Measurements from ENCODE around the gene DNTT.

DNTT gene

DNA sequence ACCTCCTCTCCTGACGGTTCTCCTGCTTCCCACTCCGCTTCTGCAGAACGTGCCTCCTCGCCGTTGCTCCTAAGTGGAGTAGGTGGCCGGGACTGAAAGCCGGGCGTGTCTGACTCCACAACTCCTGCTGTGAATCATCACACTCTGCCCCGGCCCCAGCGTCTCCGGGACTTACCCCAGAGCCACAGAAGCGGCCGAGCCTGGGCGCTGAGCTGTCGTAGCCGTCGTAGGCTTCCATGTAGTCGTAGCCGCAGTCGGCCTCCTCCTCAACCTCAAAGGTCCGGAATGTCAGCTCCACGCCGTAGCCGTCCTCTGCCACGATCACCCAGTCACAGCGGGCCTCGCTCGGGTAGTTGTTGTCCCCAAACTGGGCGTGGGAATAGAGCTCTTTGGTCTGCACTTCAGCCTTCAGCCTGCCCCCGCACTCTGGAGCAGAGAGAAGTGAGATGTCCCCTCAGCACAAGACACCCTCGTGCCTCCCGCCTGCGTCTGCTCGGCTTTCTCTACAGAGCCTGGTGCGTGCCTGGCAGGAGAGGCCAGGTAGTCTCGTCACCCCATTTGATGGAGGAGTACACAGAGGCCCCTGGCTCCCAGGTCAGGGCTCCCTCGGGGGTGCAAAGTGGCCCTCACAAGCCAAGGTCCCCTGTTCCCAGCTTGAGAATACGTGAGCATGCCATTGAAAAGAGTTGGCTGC lies 65.8 kb downstream of the DNTT start:
- Histone ChIP-seq H3K4me2 (ENCODE audit: low read length) (no peak overlapping the region; the same call in 1 of the 2 replicates), H3K27ac (ENCODE audit: low read length) (no peak overlapping the region), H3K36me3 (replicated peaks; ENCODE audit: low read depth, low read length) (no peaks in the 10 kb centered on the region), H2AFZ (ENCODE audit: low read depth, low read length) (no peak overlapping the region), H3K9ac (ENCODE audit: low read length) (no peak overlapping the region), H3K4me3 (ENCODE audit: low read length) (no peak overlapping the region), H3K9me3 (ENCODE audit: insufficient read depth, low read length) (no peaks in the 10 kb centered on the region), H3K27me3 (ENCODE audit: low read depth, low read length) (peaks cover 11% of the 10 kb centered on the region), H4K20me1 (ENCODE audit: insufficient read depth, low read length) (no peaks in the 10 kb centered on the region), H3K4me1 (ENCODE audit: low read length) (peaks cover 3% of the 10 kb centered on the region; the same call in 1 of the 2 replicates), H3K79me2 (ENCODE audit: low read length) (no peaks in the 10 kb centered on the region)
- TF ChIP-seq, protein P1, sequence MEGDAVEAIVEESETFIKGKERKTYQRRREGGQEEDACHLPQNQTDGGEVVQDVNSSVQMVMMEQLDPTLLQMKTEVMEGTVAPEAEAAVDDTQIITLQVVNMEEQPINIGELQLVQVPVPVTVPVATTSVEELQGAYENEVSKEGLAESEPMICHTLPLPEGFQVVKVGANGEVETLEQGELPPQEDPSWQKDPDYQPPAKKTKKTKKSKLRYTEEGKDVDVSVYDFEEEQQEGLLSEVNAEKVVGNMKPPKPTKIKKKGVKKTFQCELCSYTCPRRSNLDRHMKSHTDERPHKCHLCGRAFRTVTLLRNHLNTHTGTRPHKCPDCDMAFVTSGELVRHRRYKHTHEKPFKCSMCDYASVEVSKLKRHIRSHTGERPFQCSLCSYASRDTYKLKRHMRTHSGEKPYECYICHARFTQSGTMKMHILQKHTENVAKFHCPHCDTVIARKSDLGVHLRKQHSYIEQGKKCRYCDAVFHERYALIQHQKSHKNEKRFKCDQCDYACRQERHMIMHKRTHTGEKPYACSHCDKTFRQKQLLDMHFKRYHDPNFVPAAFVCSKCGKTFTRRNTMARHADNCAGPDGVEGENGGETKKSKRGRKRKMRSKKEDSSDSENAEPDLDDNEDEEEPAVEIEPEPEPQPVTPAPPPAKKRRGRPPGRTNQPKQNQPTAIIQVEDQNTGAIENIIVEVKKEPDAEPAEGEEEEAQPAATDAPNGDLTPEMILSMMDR (IDR thresholded peaks at IDR 0.05; ENCODE audit: low read depth, low read length) = no peak
- no peak for TF ChIP-seq EZH2phosphoT487 (IDR thresholded peaks at IDR 0.05; ENCODE audit: low read depth)

DNA sequence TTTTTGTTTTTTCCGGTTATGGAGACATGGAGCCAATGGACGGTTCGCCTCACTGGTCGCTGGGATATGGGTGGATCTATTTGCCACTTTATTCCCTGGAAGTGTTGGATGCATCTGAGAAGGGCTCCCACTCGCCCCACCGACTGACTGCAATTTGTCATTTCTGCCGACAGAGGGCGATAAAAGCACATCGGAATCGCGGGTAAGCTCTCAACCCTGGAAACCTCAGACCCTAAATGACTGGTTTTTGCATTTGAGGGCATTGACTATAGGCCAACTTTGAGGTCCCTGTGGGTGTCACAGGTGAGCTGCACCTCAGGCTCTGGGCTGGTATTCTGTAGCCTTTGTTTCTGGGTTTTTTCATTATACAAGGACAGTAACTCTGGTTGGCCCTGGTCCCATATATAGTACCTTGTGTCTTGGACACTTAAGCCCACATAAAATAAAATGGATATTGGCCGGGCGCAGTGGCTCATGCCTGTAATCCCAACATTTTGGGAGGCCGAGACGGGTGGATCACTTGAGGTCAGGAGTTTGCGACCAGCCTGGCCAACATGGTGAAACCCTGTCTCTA lies 66.4 kb downstream of the DNTT start:
- TF ChIP-seq, protein P1 (IDR thresholded peaks at IDR 0.05; ENCODE audit: low read depth, low read length) = peak; percentile 66
- TF ChIP-seq EZH2phosphoT487 (IDR thresholded peaks at IDR 0.05; ENCODE audit: low read depth) = no peak

DNA sequence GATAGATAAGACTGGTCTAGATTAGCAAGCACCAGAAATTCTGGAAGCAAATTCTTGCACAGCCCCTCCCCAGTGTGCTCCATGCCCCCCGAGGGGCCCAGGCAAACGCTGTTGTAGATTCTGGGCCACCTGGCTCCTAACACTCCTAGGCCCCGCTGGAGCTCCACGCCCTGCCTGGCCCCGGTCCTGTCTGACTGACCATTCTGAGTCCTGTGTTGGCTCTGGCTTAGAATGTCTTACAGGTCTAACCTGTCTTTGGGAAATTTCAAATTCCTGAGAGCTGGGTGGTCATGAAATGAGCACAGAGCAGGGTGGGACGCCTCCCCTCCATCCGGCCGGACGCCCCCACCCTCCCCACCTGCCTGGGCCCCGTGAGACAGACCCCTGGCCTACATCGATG lies 67.1 kb downstream of the DNTT start:
- no peak overlapping the region for H3K4me3 ChIP-seq (ENCODE audit: low read length)
- no peak overlapping the region for H2AFZ ChIP-seq (ENCODE audit: low read depth, low read length)
- H3K27me3 ChIP-seq (ENCODE audit: low read depth, low read length) = peaks cover 16% of the 10 kb centered on the region
- H3K79me2 ChIP-seq (ENCODE audit: low read length) = no peaks in the 10 kb centered on the region
- no peak for TF ChIP-seq EZH2phosphoT487 (IDR thresholded peaks at IDR 0.05; ENCODE audit: low read depth)
- TF ChIP-seq, protein P1 (IDR thresholded peaks at IDR 0.05; ENCODE audit: low read depth, low read length) = no peak
- H3K9me3 ChIP-seq (ENCODE audit: insufficient read depth, low read length) = no peaks in the 10 kb centered on the region
- H4K20me1 ChIP-seq (ENCODE audit: insufficient read depth, low read length) = no peaks in the 10 kb centered on the region
- H3K4me1 ChIP-seq (ENCODE audit: low read length) = peaks cover 13% of the 10 kb centered on the region
- no peak overlapping the region for H3K9ac ChIP-seq (ENCODE audit: low read length)
- H3K36me3 ChIP-seq (replicated peaks; ENCODE audit: low read depth, low read length) = no peaks in the 10 kb centered on the region
- H3K27ac ChIP-seq (ENCODE audit: low read length) = no peak overlapping the region
- no peak overlapping the region for H3K4me2 ChIP-seq (ENCODE audit: low read length)

More for the DNA sequence above, 66.4 kb downstream of the DNTT start:
- Histone ChIP-seq H3K36me3 (replicated peaks; ENCODE audit: low read depth, low read length) (no peaks in the 10 kb centered on the region), H2AFZ (ENCODE audit: low read depth, low read length) (no peak overlapping the region), H3K79me2 (ENCODE audit: low read length) (no peaks in the 10 kb centered on the region), H3K27me3 (ENCODE audit: low read depth, low read length) (peaks cover 12% of the 10 kb centered on the region), H3K4me1 (ENCODE audit: low read length) (peaks cover 7% of the 10 kb centered on the region), H3K9me3 (ENCODE audit: insufficient read depth, low read length) (no peaks in the 10 kb centered on the region), H3K27ac (ENCODE audit: low read length) (no peak overlapping the region), H3K4me2 (ENCODE audit: low read length) (no peak overlapping the region; the same call in 1 of the 2 replicates), H3K4me3 (ENCODE audit: low read length) (no peak overlapping the region), H3K9ac (ENCODE audit: low read length) (no peak overlapping the region), H4K20me1 (ENCODE audit: insufficient read depth, low read length) (no peaks in the 10 kb centered on the region)

DNA sequence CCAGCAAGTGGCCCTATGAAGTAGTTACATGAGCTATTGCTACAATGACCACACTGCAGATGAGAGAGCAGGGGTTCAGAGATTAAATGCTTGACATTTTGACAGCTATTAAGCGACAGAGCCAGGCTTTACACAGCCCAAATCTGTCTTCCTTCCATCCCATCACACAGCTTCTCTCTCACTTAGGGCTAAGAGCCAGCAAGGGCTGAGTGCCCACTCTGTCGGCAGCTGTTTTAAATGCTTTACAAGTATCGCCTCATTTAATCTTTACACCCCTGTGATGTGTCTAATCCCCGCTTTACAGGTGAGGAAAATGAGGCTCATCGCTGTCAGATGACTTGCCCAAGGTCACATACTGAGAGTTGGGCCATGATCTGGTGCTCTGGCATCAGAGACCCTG lies 69.8 kb downstream of the DNTT start:
- Histone ChIP-seq H4K20me1 (ENCODE audit: insufficient read depth, low read length) (no peaks in the 10 kb centered on the region; the same call in 1 of the 2 replicates), H3K27me3 (ENCODE audit: low read depth, low read length) (peaks cover 34% of the 10 kb centered on the region), H3K9me3 (ENCODE audit: insufficient read depth, low read length) (no peaks in the 10 kb centered on the region), H2AFZ (ENCODE audit: low read depth, low read length) (no peak overlapping the region), H3K27ac (ENCODE audit: low read length) (no peak overlapping the region), H3K79me2 (ENCODE audit: low read length) (no peaks in the 10 kb centered on the region), H3K4me1 (ENCODE audit: low read length) (peaks cover 25% of the 10 kb centered on the region), H3K9ac (ENCODE audit: low read length) (no peak overlapping the region), H3K4me2 (ENCODE audit: low read length) (no peak overlapping the region), H3K4me3 (ENCODE audit: low read length) (no peak overlapping the region), H3K36me3 (replicated peaks; ENCODE audit: low read depth, low read length) (no peaks in the 10 kb centered on the region)
- no peak for TF ChIP-seq EZH2phosphoT487 (IDR thresholded peaks at IDR 0.05; ENCODE audit: low read depth)
- TF ChIP-seq, protein P1 (IDR thresholded peaks at IDR 0.05; ENCODE audit: low read depth, low read length) = no peak
